22Rv1 (cell line): ENCODE data around the gene ECM2.

ENCODE experiments used
- ZFX ChIP-seq: fragments of 450-650 bp; IDR thresholded peaks from 2 replicates; pipeline ENCODE4 v1.6.1; 2017; ENCODE audit warnings: antibody characterized with exemption, borderline replicate concordance
- TF ChIP-seq, protein P1 (sequence below): fragments of 450-650 bp; IDR thresholded peaks from 2 replicates; pipeline ENCODE4 v1.5.1; 2017; ENCODE audit warnings: mild to moderate bottlenecking

GRCh38 chr9:92520837-92521236, 15.0 kb downstream of the ECM2 start:
- TF ChIP-seq, protein P1, sequence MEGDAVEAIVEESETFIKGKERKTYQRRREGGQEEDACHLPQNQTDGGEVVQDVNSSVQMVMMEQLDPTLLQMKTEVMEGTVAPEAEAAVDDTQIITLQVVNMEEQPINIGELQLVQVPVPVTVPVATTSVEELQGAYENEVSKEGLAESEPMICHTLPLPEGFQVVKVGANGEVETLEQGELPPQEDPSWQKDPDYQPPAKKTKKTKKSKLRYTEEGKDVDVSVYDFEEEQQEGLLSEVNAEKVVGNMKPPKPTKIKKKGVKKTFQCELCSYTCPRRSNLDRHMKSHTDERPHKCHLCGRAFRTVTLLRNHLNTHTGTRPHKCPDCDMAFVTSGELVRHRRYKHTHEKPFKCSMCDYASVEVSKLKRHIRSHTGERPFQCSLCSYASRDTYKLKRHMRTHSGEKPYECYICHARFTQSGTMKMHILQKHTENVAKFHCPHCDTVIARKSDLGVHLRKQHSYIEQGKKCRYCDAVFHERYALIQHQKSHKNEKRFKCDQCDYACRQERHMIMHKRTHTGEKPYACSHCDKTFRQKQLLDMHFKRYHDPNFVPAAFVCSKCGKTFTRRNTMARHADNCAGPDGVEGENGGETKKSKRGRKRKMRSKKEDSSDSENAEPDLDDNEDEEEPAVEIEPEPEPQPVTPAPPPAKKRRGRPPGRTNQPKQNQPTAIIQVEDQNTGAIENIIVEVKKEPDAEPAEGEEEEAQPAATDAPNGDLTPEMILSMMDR: no peak
- no peak for TF ChIP-seq ZFX
